Measurements from ENCODE around the gene NOD2. TPM values are rescaled to one million over a fixed set of nuclear protein-coding genes. Genes with fewer than 3 reads are reported as not detected.

The NOD2 gene
- total RNA-seq, 1 experiment from 2014 or later, result not detected

GRCh38 chr16:50778284-50779163, 85.1 kb downstream of the NOD2 start:
- Histone ChIP-seq H3K36me3 (no peaks in the 10 kb centered on the region), H3K9me3 (replicated peaks) (no peaks in the 10 kb centered on the region), H3K27me3 (no peaks in the 10 kb centered on the region), H3K27ac (no peak overlapping the region), H3K4me3 (no peak overlapping the region), H3K4me1 (no peaks in the 10 kb centered on the region)
- no peak for DNase-seq

- Histone ChIP-seq H3K4me1 (no peaks in the 10 kb centered on the region), H3K4me3 (no peak overlapping the region), H3K36me3 (no peaks in the 10 kb centered on the region), H3K27ac (no peak overlapping the region), H3K9me3 (replicated peaks) (no peaks in the 10 kb centered on the region), H3K27me3 (no peaks in the 10 kb centered on the region)
- DNase-seq, result no peak
These were observed 87.6 kb downstream of the NOD2 start for GRCh38 chr16:50781043-50781442.

- Histone ChIP-seq H3K9me3 (replicated peaks) (no peaks in the 10 kb centered on the region), H3K27me3 (no peaks in the 10 kb centered on the region), H3K36me3 (no peaks in the 10 kb centered on the region), H3K4me1 (no peaks in the 10 kb centered on the region), H3K27ac (no peak overlapping the region), H3K4me3 (no peak overlapping the region)
- DNase-seq, result no peak
These were observed 88.1 kb downstream of the NOD2 start for GRCh38 chr16:50781518-50781917.

Other genes starting within 250 kb of the NOD2 start
- gene NKD1, start 145.2 kb upstream of the NOD2 start, total RNA-seq (2014; rRNA removed; shearing (Covaris generic)), result 0.02 TPM in 1 of 2 replicates, not detected in the other
- not detected in 2 replicates for gene SNX20, start 12.3 kb upstream of the NOD2 start, total RNA-seq (2014; rRNA removed; shearing (Covaris generic))
- 13.9 and 14.0 TPM in 2 replicates for gene CYLD, start 48.5 kb downstream of the NOD2 start, total RNA-seq (2014; rRNA removed; shearing (Covaris generic))